ENCODE measurements around the gene HCAR2.
A peak's percentile ranks its signal among the peaks of the same experiment; 100 is the strongest.

HCAR2 gene

DNA sequence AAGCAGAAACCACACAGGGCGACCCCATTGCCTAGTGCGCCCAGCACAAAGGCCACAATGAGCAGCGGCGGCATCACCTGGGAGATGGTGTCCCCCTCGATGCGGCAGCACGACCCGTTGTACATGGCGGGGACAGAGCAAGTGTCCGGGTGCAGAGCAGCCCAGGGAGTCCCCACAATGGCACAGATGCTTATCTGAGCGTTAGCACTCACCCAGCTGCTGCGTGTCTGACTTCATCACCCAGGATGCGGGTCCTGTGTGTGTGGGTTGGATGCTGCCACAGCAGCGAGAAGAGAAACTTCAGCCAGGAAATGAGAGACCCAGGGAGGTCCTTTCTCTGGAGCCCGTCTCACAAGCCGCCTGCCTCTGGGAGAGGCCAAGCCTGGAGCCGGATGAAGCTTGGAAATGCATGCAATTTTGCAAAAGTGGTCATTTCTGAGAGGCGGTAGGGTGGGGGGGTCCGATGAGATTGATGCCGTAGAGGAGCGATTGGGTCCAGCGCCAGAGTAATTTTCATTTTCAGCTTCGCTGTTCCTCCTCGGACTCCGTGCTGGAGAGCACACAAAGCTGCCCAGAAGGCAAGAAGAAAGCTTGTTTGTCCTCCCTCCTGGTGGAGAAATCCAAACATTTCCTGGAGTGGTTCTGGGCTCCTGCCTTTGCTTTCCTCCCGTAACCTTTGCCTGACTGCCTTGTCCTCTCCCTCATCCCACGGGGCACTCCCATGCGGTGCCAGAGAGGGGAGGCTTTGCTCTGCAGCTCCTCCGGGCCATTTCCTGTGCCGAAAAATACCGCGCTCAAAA lies 27.3 kb upstream of the HCAR2 start, which contains the start of gene HCAR1:
HCAR1 (minus strand) TSS at position 630 of the 800 bp plus-strand sequence; CDS start at position 125, 505 bp downstream.
- peaks cover 15% of the 10 kb centered on the region for H3K4me1 Mint-ChIP-seq
- H3K27ac Mint-ChIP-seq, result peak within 1 kb of the TSS; percentile 88 to 96 (median 95)
- no peaks in the 10 kb centered on the region for H3K9me3 Mint-ChIP-seq
- no peak for TF ChIP-seq CTCF (IDR thresholded peaks at IDR 0.05; ENCODE audit: unreplicated experiment in 3 of 3)
- H3K27me3 Mint-ChIP-seq (ENCODE audit: low read depth), result peaks cover 4% of the 10 kb centered on the region
- H3K36me3 Mint-ChIP-seq (ENCODE audit: low read depth), result no peaks in the 10 kb centered on the region
- H3K4me3 Mint-ChIP-seq, result peak within 1 kb of the TSS; percentile 68 to 72 (median 68)

DNA sequence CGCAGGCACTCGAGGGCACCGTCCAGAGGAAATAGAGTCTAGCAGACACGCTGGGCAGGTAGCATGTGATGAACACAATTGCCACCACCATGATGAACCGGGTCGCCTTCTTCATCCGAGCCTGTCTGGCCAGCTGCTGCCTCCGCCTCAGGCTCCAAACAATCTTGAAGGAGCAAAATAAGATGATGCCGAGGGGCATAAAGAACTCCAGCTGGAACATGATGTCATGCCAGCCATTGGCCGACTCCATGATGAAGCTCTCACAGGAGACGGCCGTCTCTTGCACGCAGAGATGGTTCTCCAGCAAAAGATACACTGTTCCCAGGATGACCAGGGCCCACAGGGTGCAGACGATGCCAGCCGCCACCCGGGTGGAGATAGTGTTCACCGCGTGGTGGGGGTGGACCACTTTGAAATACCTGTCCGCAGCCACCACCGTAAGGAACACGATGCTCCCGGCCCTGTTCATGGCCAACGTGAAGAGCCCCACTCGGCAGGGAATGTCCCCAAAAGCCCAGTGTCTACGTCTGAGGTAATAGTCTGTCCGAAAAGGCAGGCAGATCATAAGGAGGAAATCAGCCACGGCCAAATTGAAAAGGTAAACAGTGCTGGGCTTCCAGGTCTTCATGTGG lies 26.5 kb upstream of the HCAR2 start:
- no peak for TF ChIP-seq CTCF (IDR thresholded peaks at IDR 0.05; ENCODE audit: unreplicated experiment in 3 of 3)
- H3K4me3 Mint-ChIP-seq, result peak overlapping the region; percentile 68 to 72 (median 68)
- H3K4me1 Mint-ChIP-seq, result peaks cover 15% of the 10 kb centered on the region
- H3K27ac Mint-ChIP-seq, result peak overlapping the region; percentile 88 to 96 (median 95)
- H3K27me3 Mint-ChIP-seq (ENCODE audit: low read depth), result peaks cover 4% of the 10 kb centered on the region
- H3K9me3 Mint-ChIP-seq, result no peaks in the 10 kb centered on the region
- no peaks in the 10 kb centered on the region for H3K36me3 Mint-ChIP-seq (ENCODE audit: low read depth)

- peak overlapping the region in 1 of 3 experiments; percentile 40 for H3K27ac Mint-ChIP-seq
- no peak for TF ChIP-seq CTCF (IDR thresholded peaks at IDR 0.05; ENCODE audit: unreplicated experiment in 3 of 3)
- H3K36me3 Mint-ChIP-seq (ENCODE audit: low read depth), result no peaks in the 10 kb centered on the region
- H3K4me3 Mint-ChIP-seq, result no peak overlapping the region
- H3K9me3 Mint-ChIP-seq, result no peaks in the 10 kb centered on the region
- no peaks in the 10 kb centered on the region for H3K27me3 Mint-ChIP-seq (ENCODE audit: low read depth)
- peaks cover 8% of the 10 kb centered on the region for H3K4me1 Mint-ChIP-seq
Measured at GRCh38 chr12:122726080-122726558, 23.0 kb upstream of the HCAR2 start.

- H3K4me3 Mint-ChIP-seq, result no peak overlapping the region
Measured at GRCh38 chr12:122725452-122726079, 22.4 kb upstream of the HCAR2 start.

GRCh38 chr12:122724641-122725243 lies 21.6 kb upstream of the HCAR2 start:
- H3K9me3 Mint-ChIP-seq, result no peaks in the 10 kb centered on the region
- H3K27me3 Mint-ChIP-seq (ENCODE audit: low read depth), result no peaks in the 10 kb centered on the region
- H3K36me3 Mint-ChIP-seq (ENCODE audit: low read depth), result no peaks in the 10 kb centered on the region
- H3K27ac Mint-ChIP-seq, result no peak overlapping the region
- peaks cover 4% of the 10 kb centered on the region for H3K4me1 Mint-ChIP-seq
- H3K4me3 Mint-ChIP-seq, result no peak overlapping the region
- TF ChIP-seq CTCF (IDR thresholded peaks at IDR 0.05; ENCODE audit: unreplicated experiment in 3 of 3), result no peak

More at GRCh38 chr12:122725452-122726079, 22.4 kb upstream of the HCAR2 start:
- peak overlapping the region in 1 of 3 experiments; percentile 40 for H3K27ac Mint-ChIP-seq
- H3K27me3 Mint-ChIP-seq (ENCODE audit: low read depth), result no peaks in the 10 kb centered on the region
- H3K4me1 Mint-ChIP-seq, result peaks cover 4% of the 10 kb centered on the region
- H3K9me3 Mint-ChIP-seq, result no peaks in the 10 kb centered on the region
- H3K36me3 Mint-ChIP-seq (ENCODE audit: low read depth), result no peaks in the 10 kb centered on the region
- TF ChIP-seq CTCF (IDR thresholded peaks at IDR 0.05; ENCODE audit: unreplicated experiment in 3 of 3), result no peak
